ENCODE measurements around the gene CEP41. TPM values are rescaled to one million over a fixed set of nuclear protein-coding genes. Genes with fewer than 3 reads are reported as not detected.

The CEP41 gene
- total RNA-seq, 2 donors from 2014 or later, result 11.4 to 13.0 TPM

GRCh38 chr7:130476297-130477150 is 35.7 kb upstream of the CEP41 start:
- 74 to 77% methylated on average over 8 to 9 of the region's 9 CpGs for WGBS, 2 experiments (ENCODE audit: insufficient coverage in 1 of 2, insufficient read length in 1 of 2)
- no peaks in the 10 kb centered on the region for H3K36me3 ChIP-seq (ENCODE audit: control insufficient read depth, insufficient read depth, low read length)
- H3K27me3 Mint-ChIP-seq (ENCODE audit: insufficient read depth), result no peaks in the 10 kb centered on the region
- no peaks in the 10 kb centered on the region for H3K4me1 ChIP-seq (ENCODE audit: control insufficient read depth, insufficient read depth, low read length)
- no peaks in the 10 kb centered on the region for H3K9me3 Mint-ChIP-seq
- peaks cover 14% of the 10 kb centered on the region for H3K4me1 Mint-ChIP-seq
- no peak overlapping the region for H3K4me3 ChIP-seq (ENCODE audit: low read length)
- no peak overlapping the region for H3K4me3 Mint-ChIP-seq
- no peak overlapping the region for H3K27ac Mint-ChIP-seq
- TF ChIP-seq, protein P1, sequence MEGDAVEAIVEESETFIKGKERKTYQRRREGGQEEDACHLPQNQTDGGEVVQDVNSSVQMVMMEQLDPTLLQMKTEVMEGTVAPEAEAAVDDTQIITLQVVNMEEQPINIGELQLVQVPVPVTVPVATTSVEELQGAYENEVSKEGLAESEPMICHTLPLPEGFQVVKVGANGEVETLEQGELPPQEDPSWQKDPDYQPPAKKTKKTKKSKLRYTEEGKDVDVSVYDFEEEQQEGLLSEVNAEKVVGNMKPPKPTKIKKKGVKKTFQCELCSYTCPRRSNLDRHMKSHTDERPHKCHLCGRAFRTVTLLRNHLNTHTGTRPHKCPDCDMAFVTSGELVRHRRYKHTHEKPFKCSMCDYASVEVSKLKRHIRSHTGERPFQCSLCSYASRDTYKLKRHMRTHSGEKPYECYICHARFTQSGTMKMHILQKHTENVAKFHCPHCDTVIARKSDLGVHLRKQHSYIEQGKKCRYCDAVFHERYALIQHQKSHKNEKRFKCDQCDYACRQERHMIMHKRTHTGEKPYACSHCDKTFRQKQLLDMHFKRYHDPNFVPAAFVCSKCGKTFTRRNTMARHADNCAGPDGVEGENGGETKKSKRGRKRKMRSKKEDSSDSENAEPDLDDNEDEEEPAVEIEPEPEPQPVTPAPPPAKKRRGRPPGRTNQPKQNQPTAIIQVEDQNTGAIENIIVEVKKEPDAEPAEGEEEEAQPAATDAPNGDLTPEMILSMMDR (conservative IDR thresholded peaks at IDR 0.05), result no peak
- no peak overlapping the region for H3K27ac ChIP-seq (ENCODE audit: low read depth, low read length)
- no peaks in the 10 kb centered on the region for H3K27me3 ChIP-seq (ENCODE audit: control insufficient read depth, insufficient read depth, low read length, poor library complexity, severe bottlenecking)
- peaks cover 6% of the 10 kb centered on the region for H3K9me3 ChIP-seq (ENCODE audit: control insufficient read depth, low read length)
- no peaks in the 10 kb centered on the region for H3K36me3 Mint-ChIP-seq (ENCODE audit: low read depth)
- no peak overlapping the region for H3K9ac ChIP-seq (ENCODE audit: extremely low read depth, low read length, poor library complexity, severe bottlenecking)
- no peak for DNase-seq

DNA sequence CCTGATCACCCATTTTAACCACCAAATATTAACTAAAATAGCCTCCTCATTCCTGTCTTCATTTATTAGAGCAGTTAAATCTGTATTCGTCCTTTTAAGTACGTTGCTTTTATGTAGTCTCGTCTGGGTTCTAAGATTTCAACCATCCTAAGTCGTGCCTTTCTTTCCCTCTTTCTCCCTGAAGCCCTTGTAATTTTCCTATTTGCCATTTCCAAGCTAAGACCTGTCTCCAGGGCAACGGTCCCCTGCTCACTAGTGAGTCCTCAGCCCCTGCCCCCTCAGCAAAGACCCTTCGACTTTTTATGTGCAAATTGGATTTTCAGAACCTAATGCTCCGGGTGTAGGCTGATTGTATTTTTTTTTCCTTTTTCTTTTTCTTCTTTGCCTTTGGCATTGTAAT is 35.0 kb upstream of the CEP41 start:
- Mint-ChIP-seq H3K36me3 (ENCODE audit: low read depth) (no peaks in the 10 kb centered on the region), H3K4me3 (no peak overlapping the region), H3K4me1 (peaks cover 14% of the 10 kb centered on the region), H3K27ac (no peak overlapping the region), H3K27me3 (ENCODE audit: insufficient read depth) (no peaks in the 10 kb centered on the region), H3K9me3 (no peaks in the 10 kb centered on the region)
- Histone ChIP-seq H3K36me3 (ENCODE audit: control insufficient read depth, insufficient read depth, low read length) (no peaks in the 10 kb centered on the region), H3K9ac (ENCODE audit: extremely low read depth, low read length, poor library complexity, severe bottlenecking) (no peak overlapping the region), H3K4me1 (ENCODE audit: control insufficient read depth, insufficient read depth, low read length) (no peaks in the 10 kb centered on the region), H3K27me3 (ENCODE audit: control insufficient read depth, insufficient read depth, low read length, poor library complexity, severe bottlenecking) (no peaks in the 10 kb centered on the region), H3K4me3 (ENCODE audit: low read length) (no peak overlapping the region), H3K9me3 (ENCODE audit: control insufficient read depth, low read length) (peaks cover 6% of the 10 kb centered on the region), H3K27ac (ENCODE audit: low read depth, low read length) (no peak overlapping the region)
- no peak for DNase-seq
- TF ChIP-seq, protein P1 (conservative IDR thresholded peaks at IDR 0.05), result no peak
- 48 to 75% methylated on average over 6 to 7 of the region's 7 CpGs for WGBS, 2 experiments (ENCODE audit: insufficient coverage in 1 of 2, insufficient read length in 1 of 2)

GRCh38 chr7:130473876-130474275 is 33.1 kb upstream of the CEP41 start:
- Mint-ChIP-seq H3K9me3 (no peaks in the 10 kb centered on the region), H3K4me3 (no peak overlapping the region), H3K36me3 (ENCODE audit: low read depth) (no peaks in the 10 kb centered on the region), H3K4me1 (peaks cover 14% of the 10 kb centered on the region), H3K27ac (no peak overlapping the region), H3K27me3 (ENCODE audit: insufficient read depth) (no peaks in the 10 kb centered on the region)
- Histone ChIP-seq H3K27me3 (ENCODE audit: control insufficient read depth, insufficient read depth, low read length, poor library complexity, severe bottlenecking) (no peaks in the 10 kb centered on the region), H3K9me3 (ENCODE audit: control insufficient read depth, low read length) (peaks cover 6% of the 10 kb centered on the region), H3K9ac (ENCODE audit: extremely low read depth, low read length, poor library complexity, severe bottlenecking) (no peak overlapping the region), H3K36me3 (ENCODE audit: control insufficient read depth, insufficient read depth, low read length) (no peaks in the 10 kb centered on the region), H3K4me1 (ENCODE audit: control insufficient read depth, insufficient read depth, low read length) (no peaks in the 10 kb centered on the region), H3K4me3 (ENCODE audit: low read length) (no peak overlapping the region), H3K27ac (ENCODE audit: low read depth, low read length) (no peak overlapping the region)
- WGBS, 2 experiments (ENCODE audit: insufficient coverage in 1 of 2, insufficient read length in 1 of 2), result 87 to 97% methylated on average over 4 of the region's 4 CpGs
- TF ChIP-seq, protein P1 (conservative IDR thresholded peaks at IDR 0.05), result no peak
- DNase-seq, result no peak

All from endodermal cell (in vitro differentiated cells).